Measurements from ENCODE around the gene GIMAP8.

GRCh38 chr7:150430465-150431085, 19.9 kb upstream of the GIMAP8 start:
- TF ChIP-seq POLR2AphosphoS5 (IDR thresholded peaks at IDR 0.05; ENCODE audit: low read depth, low read length) = no peak
- no peak for TF ChIP-seq POLR2A (IDR thresholded peaks at IDR 0.05; ENCODE audit: low read depth, low read length)

Measured in GM12892 (cell line).